HepG2 (cell line): Measurements from ENCODE around the gene SLC12A5. TPM values are rescaled to one million over a fixed set of nuclear protein-coding genes. Genes with fewer than 3 reads are reported as not detected.

Experiments
- CBX1 ChIP-seq: IDR thresholded peaks from one replicate; pipeline ENCODE4 v1.6.1; 2016; ENCODE audit warnings: antibody characterized with exemption, low read depth
- CCAR2 ChIP-seq: fragments of 200-400 bp; formaldehyde crosslinking; optimal IDR thresholded peaks from 2 replicates; pipeline ENCODE3; 2018; ENCODE audit warnings: low read depth, mild to moderate bottlenecking, low read length, moderate library complexity
- DMAP1 ChIP-seq: IDR thresholded peaks from 2 replicates; pipeline ENCODE4 v1.6.1; 2016
- LRRFIP1 ChIP-seq: sonication (generic); formaldehyde crosslinking; conservative IDR thresholded peaks from 2 replicates; pipeline ENCODE4 v1.4.0; 2020; ENCODE audit warnings: missing genetic modification reagents
- MTA3 ChIP-seq: sonication (generic); formaldehyde crosslinking; IDR thresholded peaks from 2 replicates; pipeline ENCODE4 v1.4.0; 2020; ENCODE audit warnings: missing genetic modification reagents
- POLR2A ChIP-seq, 2 experiments: IDR thresholded peaks; 2 replicates each; pipeline ENCODE4 v1.6.1; 2011; ENCODE audit warnings: low read depth in 2 of 2, low read length in 2 of 2, mild to moderate bottlenecking in 1 of 2, moderate library complexity in 1 of 2; ENCODE audit not compliant: insufficient read depth in 1 of 2
- POLR2G ChIP-seq: fragments of 200-400 bp; formaldehyde crosslinking; IDR thresholded peaks from 2 replicates; pipeline ENCODE4 v1.6.1; 2018; ENCODE audit warnings: mild to moderate bottlenecking, low read depth, low read length, moderate library complexity
- RBAK ChIP-seq: sonication (generic); formaldehyde crosslinking; IDR thresholded peaks from 2 replicates; pipeline ENCODE4 v1.5.1; 2020; ENCODE audit warnings: mild to moderate bottlenecking, missing genetic modification reagents
- RFX5 ChIP-seq: IDR thresholded peaks from 2 replicates; pipeline ENCODE4 v1.6.1; 2011; ENCODE audit warnings: low read depth, low read length, improper control_type of control experiment
- TSC22D2 ChIP-seq: sonication (generic); formaldehyde crosslinking; IDR thresholded peaks from 2 replicates; pipeline ENCODE4 v1.5.1; 2020; ENCODE audit warnings: missing genetic modification reagents, mild to moderate bottlenecking, borderline replicate concordance
- ZBTB21 ChIP-seq: sonication (generic); formaldehyde crosslinking; IDR thresholded peaks from 2 replicates; pipeline ENCODE4 v1.4.0; 2020; ENCODE audit warnings: missing genetic modification reagents
- ZFY ChIP-seq: sonication (generic); formaldehyde crosslinking; IDR thresholded peaks from 2 replicates; pipeline ENCODE4 v1.4.0; 2020; ENCODE audit warnings: missing genetic modification reagents
- ZKSCAN5 ChIP-seq: sonication (generic); formaldehyde crosslinking; IDR thresholded peaks from 2 replicates; pipeline ENCODE4 v1.5.1; 2020; ENCODE audit warnings: mild to moderate bottlenecking, missing genetic modification reagents
- ZNF256 ChIP-seq: sonication (generic); formaldehyde crosslinking; conservative IDR thresholded peaks from 2 replicates; pipeline ENCODE4 v1.4.0; 2020; ENCODE audit warnings: missing genetic modification reagents
- ZNF383 ChIP-seq: sonication (generic); formaldehyde crosslinking; IDR thresholded peaks from 2 replicates; pipeline ENCODE4 v1.4.0; 2020; ENCODE audit warnings: missing genetic modification reagents, mild to moderate bottlenecking, borderline replicate concordance
- ZNF547 ChIP-seq: sonication (generic); formaldehyde crosslinking; IDR thresholded peaks from 2 replicates; pipeline ENCODE4 v1.5.1; 2020; ENCODE audit warnings: mild to moderate bottlenecking, missing genetic modification reagents
- ZNF776 ChIP-seq: sonication (generic); formaldehyde crosslinking; IDR thresholded peaks from 2 replicates; pipeline ENCODE4 v1.4.0; 2020; ENCODE audit warnings: mild to moderate bottlenecking, missing genetic modification reagents
- ZNF83 ChIP-seq: sonication (generic); formaldehyde crosslinking; IDR thresholded peaks from 2 replicates; pipeline ENCODE4 v1.4.0; 2020; ENCODE audit warnings: missing genetic modification reagents, mild to moderate bottlenecking, borderline replicate concordance
- ZSCAN5A ChIP-seq: sonication (generic); formaldehyde crosslinking; IDR thresholded peaks from 2 replicates; pipeline ENCODE4 v1.8.0; 2022; ENCODE audit warnings: mild to moderate bottlenecking, missing genetic modification reagents, borderline replicate concordance
- polyA plus RNA-seq, 8 experiments: library from polyadenylated mRNA; depleted of rRNA in 3 of 8; stranded (reverse) in 7 of 8; unstranded in 1 of 8; fragments of >200 nt; fragmentation: Illumina TruSeq in 4 of 8; extraction: Trizol in 4 of 8; gene quantifications; 2 replicates each; pipeline versions ENCODE4 v1.2.1 to v1.2.3, GENCODE V29; 2011 to 2016; ENCODE audit warnings: low read depth in 4 of 8, missing spikeins in 1 of 8, mixed read lengths in 1 of 8; ENCODE audit not compliant: insufficient read depth in 1 of 8
- total RNA-seq, 5 experiments: library from RNA; depleted of rRNA; stranded (reverse); fragments of >200 nt; fragmentation: Illumina TruSeq; extraction: Trizol; gene quantifications; 2 replicates each; pipeline ENCODE4 v1.2.3, GENCODE V29; 2016; ENCODE audit warnings: low read depth in 1 of 5
- TF ChIP-seq, protein P1 (sequence below): IDR thresholded peaks from 2 replicates; pipeline ENCODE4 v1.6.1; 2016; ENCODE audit warnings: missing compliant biosample characterization, missing genetic modification reagents, borderline replicate concordance
- TF ChIP-seq, protein P2 (sequence below): sonication (generic); formaldehyde crosslinking; IDR thresholded peaks from 2 replicates; pipeline ENCODE4 v1.5.1; 2020; ENCODE audit warnings: missing genetic modification reagents, mild to moderate bottlenecking, borderline replicate concordance
- TF ChIP-seq, protein P3 (sequence below): sonication (generic); formaldehyde crosslinking; IDR thresholded peaks from 2 replicates; pipeline ENCODE4 v1.5.0; 2020; ENCODE audit warnings: mild to moderate bottlenecking, missing genetic modification reagents

The SLC12A5 gene
- total and polyA plus RNA-seq, 2 of the 13 experiments (the other 11 are each of a cell fraction or from before 2014, with no cell fraction given) = 4.3 to 5.4 TPM

- TF ChIP-seq ZNF547 (CRISPR knock-in tag) (peak; percentile 70; the same call in 1 of the 2 replicates), CCAR2 (no peak), MTA3 (no peak), ZFY (no peak), ZSCAN5A (CRISPR knock-in tag) (no peak), CBX1 (peak; percentile 71), RFX5 (no peak), ZNF383 (CRISPR knock-in tag) (no peak), ZNF256 (CRISPR knock-in tag) (no peak), LRRFIP1 (CRISPR knock-in tag) (no peak), ZNF83 (CRISPR knock-in tag) (no peak), POLR2A (IDR thresholded peaks at IDR 0.05; ENCODE audit: insufficient read depth in 1 of 2, low read depth in 2 of 2, low read length in 2 of 2) (no peak), TSC22D2 (no peak), ZBTB21 (CRISPR knock-in tag) (no peak), RBAK (CRISPR knock-in tag) (no peak), ZKSCAN5 (CRISPR knock-in tag) (no peak), POLR2G (no peak), DMAP1 (CRISPR knock-in tag) (no peak), ZNF776 (CRISPR knock-in tag) (no peak)
- TF ChIP-seq, protein P1, sequence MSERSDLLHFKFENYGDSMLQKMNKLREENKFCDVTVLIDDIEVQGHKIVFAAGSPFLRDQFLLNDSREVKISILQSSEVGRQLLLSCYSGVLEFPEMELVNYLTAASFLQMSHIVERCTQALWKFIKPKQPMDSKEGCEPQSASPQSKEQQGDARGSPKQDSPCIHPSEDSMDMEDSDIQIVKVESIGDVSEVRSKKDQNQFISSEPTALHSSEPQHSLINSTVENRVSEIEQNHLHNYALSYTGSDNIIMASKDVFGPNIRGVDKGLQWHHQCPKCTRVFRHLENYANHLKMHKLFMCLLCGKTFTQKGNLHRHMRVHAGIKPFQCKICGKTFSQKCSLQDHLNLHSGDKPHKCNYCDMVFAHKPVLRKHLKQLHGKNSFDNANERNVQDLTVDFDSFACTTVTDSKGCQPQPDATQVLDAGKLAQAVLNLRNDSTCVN (CRISPR knock-in tag) = no peak
- TF ChIP-seq, protein P2, sequence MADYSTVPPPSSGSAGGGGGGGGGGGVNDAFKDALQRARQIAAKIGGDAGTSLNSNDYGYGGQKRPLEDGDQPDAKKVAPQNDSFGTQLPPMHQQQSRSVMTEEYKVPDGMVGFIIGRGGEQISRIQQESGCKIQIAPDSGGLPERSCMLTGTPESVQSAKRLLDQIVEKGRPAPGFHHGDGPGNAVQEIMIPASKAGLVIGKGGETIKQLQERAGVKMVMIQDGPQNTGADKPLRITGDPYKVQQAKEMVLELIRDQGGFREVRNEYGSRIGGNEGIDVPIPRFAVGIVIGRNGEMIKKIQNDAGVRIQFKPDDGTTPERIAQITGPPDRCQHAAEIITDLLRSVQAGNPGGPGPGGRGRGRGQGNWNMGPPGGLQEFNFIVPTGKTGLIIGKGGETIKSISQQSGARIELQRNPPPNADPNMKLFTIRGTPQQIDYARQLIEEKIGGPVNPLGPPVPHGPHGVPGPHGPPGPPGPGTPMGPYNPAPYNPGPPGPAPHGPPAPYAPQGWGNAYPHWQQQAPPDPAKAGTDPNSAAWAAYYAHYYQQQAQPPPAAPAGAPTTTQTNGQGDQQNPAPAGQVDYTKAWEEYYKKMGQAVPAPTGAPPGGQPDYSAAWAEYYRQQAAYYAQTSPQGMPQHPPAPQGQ = no peak
- TF ChIP-seq, protein P3, sequence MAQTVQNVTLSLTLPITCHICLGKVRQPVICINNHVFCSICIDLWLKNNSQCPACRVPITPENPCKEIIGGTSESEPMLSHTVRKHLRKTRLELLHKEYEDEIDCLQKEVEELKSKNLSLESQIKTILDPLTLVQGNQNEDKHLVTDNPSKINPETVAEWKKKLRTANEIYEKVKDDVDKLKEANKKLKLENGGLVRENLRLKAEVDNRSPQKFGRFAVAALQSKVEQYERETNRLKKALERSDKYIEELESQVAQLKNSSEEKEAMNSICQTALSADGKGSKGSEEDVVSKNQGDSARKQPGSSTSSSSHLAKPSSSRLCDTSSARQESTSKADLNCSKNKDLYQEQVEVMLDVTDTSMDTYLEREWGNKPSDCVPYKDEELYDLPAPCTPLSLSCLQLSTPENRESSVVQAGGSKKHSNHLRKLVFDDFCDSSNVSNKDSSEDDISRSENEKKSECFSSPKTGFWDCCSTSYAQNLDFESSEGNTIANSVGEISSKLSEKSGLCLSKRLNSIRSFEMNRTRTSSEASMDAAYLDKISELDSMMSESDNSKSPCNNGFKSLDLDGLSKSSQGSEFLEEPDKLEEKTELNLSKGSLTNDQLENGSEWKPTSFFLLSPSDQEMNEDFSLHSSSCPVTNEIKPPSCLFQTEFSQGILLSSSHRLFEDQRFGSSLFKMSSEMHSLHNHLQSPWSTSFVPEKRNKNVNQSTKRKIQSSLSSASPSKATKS (CRISPR knock-in tag) = no peak
Observed at GRCh38 chr20:45987108-45987780, 41.8 kb upstream of the SLC12A5 start (continued).
